ENCODE data around the gene PSORS1C2. TPM values are rescaled to one million over a fixed set of nuclear protein-coding genes. Genes with fewer than 3 reads are reported as not detected.

Gene PSORS1C2
- total RNA-seq, 1 donor from 2014 or later: not detected

GRCh38 chr6:31132806-31133205, 6.1 kb downstream of the PSORS1C2 start:
- no peak for TF ChIP-seq CTCF (IDR thresholded peaks at IDR 0.05)
- Mint-ChIP-seq H3K9me3 (no peaks in the 10 kb centered on the region), H3K4me3 (no peak overlapping the region), H3K36me3 (ENCODE audit: low read depth) (no peaks in the 10 kb centered on the region), H3K27ac (no peak overlapping the region), H3K27me3 (peaks cover 10% of the 10 kb centered on the region), H3K4me1 (peaks cover 10% of the 10 kb centered on the region)
- POLR2A ChIA-PET: no interaction called here
- CTCF ChIA-PET: interaction anchor here (0.9 to 2.9 kb wide), 3 partner anchors 60 to 234 kb away, joined by 3 to 8 read pairs (median 8); no protein-coding TSS in a partner anchor
- no peak for ATAC-seq (ENCODE audit: low read depth)
- intact Hi-C loops (cut with micrococcal nuclease): no loop called here
- DNase-seq: no peak

DNA sequence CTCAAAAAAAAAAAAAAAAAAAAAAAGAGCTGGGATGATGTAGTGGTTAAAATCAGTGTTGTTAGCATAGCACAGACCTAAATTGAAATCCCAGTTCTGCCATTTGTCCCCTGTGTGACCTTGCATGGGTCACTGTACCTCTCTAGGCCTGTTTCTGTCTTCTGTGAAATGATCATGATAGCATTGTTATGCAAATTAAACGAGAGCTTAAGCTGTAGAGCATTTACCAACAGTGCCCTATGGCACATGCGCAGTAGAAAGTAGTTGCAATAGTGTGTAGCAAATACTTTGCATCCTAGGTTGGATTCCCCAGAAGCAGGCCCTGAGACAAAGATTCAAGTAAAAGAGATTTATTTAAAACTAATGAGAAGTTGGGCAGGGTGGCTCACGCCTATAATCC, 7.3 kb downstream of the PSORS1C2 start:
- intact Hi-C loops (cut with micrococcal nuclease): no loop called here
- ChIA-PET POLR2A (interaction anchor here (0.7 kb wide), 1 partner anchor 1228 kb away, joined by 13 read pairs; no protein-coding TSS in a partner anchor), CTCF (interaction anchor here (2.9 kb wide), 1 partner anchor 235 kb away, joined by 8 read pairs; no protein-coding TSS in a partner anchor)
- DNase-seq (no peak), ATAC-seq (ENCODE audit: low read depth) (no peak)
- H3K27ac Mint-ChIP-seq: no peak overlapping the region
- no peak for TF ChIP-seq CTCF (IDR thresholded peaks at IDR 0.05)
- H3K4me3 Mint-ChIP-seq: no peak overlapping the region
- no peaks in the 10 kb centered on the region for H3K9me3 Mint-ChIP-seq
- H3K27me3 Mint-ChIP-seq: peaks cover 12% of the 10 kb centered on the region
- H3K36me3 Mint-ChIP-seq (ENCODE audit: low read depth): no peaks in the 10 kb centered on the region
- peaks cover 5% of the 10 kb centered on the region for H3K4me1 Mint-ChIP-seq

DNA sequence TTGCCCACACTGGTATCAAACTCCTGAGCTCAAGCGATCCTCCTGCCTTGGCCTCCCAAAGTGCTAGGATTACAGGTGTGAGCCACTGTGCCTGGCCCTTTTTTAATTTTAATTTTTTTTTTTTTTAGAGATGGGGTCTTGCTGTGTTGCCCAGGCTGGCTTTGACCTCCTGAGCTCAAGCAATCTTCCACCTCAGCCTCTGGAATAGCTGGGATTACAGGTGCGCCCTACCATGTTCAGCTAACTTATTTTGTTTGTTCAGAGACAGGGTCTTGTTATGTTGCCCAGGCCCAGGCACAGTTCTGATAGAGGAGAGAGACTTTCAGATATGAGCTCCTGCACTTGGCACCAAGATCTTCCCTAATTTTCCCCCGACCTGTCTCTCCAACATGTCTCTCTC, 8.1 kb downstream of the PSORS1C2 start:
- Mint-ChIP-seq H3K9me3 (no peaks in the 10 kb centered on the region), H3K36me3 (ENCODE audit: low read depth) (no peaks in the 10 kb centered on the region), H3K27me3 (peaks cover 12% of the 10 kb centered on the region), H3K4me1 (peaks cover 5% of the 10 kb centered on the region), H3K27ac (no peak overlapping the region), H3K4me3 (no peak overlapping the region)
- ChIA-PET CTCF (no interaction called here), POLR2A (no interaction called here)
- DNase-seq (no peak), ATAC-seq (ENCODE audit: low read depth) (no peak)
- TF ChIP-seq CTCF (IDR thresholded peaks at IDR 0.05): no peak
- intact Hi-C loops (cut with micrococcal nuclease): no loop called here

DNA sequence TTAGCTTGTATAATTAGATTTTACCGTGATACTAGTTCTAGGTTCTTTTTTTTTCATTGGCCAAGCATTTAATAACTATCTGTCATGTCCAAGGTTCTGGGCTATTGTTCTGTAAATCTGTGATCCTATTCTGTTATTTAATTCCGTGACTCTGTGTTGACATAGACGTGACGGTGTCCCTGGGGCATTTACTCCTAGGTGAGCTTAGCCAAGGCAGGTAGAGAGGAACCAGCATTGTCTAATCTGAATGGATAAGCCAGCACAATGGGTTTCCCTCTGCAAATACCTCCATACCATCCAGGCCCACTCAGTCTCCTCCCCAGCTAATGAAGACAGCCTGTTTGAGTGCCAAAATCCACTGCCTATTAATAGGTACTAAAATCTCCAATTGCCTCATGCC, 9.7 kb downstream of the PSORS1C2 start:
- Mint-ChIP-seq H3K4me1 (peaks cover 5% of the 10 kb centered on the region), H3K9me3 (no peaks in the 10 kb centered on the region), H3K27me3 (peaks cover 12% of the 10 kb centered on the region), H3K27ac (no peak overlapping the region), H3K4me3 (no peak overlapping the region), H3K36me3 (ENCODE audit: low read depth) (no peaks in the 10 kb centered on the region)
- no peak for DNase-seq
- POLR2A ChIA-PET: interaction anchor here (0.6 kb wide), 1 partner anchor 1061 kb away, joined by 3 read pairs; the partner anchor contains the start of gene PBX2
- intact Hi-C loops (cut with micrococcal nuclease): loop anchor here (2.0 kb wide), 1 partner anchor 64 kb away; no protein-coding TSS in a partner anchor
- ATAC-seq (ENCODE audit: low read depth): no peak
- CTCF ChIA-PET: interaction anchor here (0.6 to 1.7 kb wide), 4 partner anchors 8 to 42 kb away, joined by 3 to 5 read pairs (median 4); no protein-coding TSS in a partner anchor
- no peak for TF ChIP-seq CTCF (IDR thresholded peaks at IDR 0.05)

GRCh38 chr6:31128093-31128676, 10.7 kb downstream of the PSORS1C2 start:
- POLR2A ChIA-PET: interaction anchor here (0.6 to 0.7 kb wide), 2 partner anchors 9 to 64 kb away, joined by 3 to 4 read pairs; no protein-coding TSS in a partner anchor
- no peaks in the 10 kb centered on the region for H3K36me3 Mint-ChIP-seq (ENCODE audit: low read depth)
- peaks cover 5% of the 10 kb centered on the region for H3K4me1 Mint-ChIP-seq
- ATAC-seq (ENCODE audit: low read depth) (peak; percentile 69), DNase-seq (peak; percentile 56)
- H3K9me3 Mint-ChIP-seq: no peaks in the 10 kb centered on the region
- TF ChIP-seq CTCF (IDR thresholded peaks at IDR 0.05): peak; percentile 54
- H3K4me3 Mint-ChIP-seq: no peak overlapping the region
- H3K27ac Mint-ChIP-seq: no peak overlapping the region
- intact Hi-C loops (cut with micrococcal nuclease): loop anchor here (2.0 kb wide), 1 partner anchor 65 kb away; no protein-coding TSS in a partner anchor
- CTCF ChIA-PET: interaction anchor here (0.6 to 1.9 kb wide), 5 partner anchors 9 to 238 kb away, joined by 3 to 7 read pairs (median 4); no protein-coding TSS in a partner anchor
- H3K27me3 Mint-ChIP-seq: peaks cover 12% of the 10 kb centered on the region
